HL-60/S4 (cell line): Measurements from ENCODE around the gene SH3GLB1.

Experiments
- in situ Hi-C: fragments of 300-500 bp; cut with MboI; formaldehyde crosslinking; loops from 2 replicates; pipeline ENCODE4 v1.14.3; 2022; ENCODE audit warnings: low sequenced_read_pairs

SH3GLB1 gene

GRCh38 chr1:86731416-86731815, 27.0 kb downstream of the SH3GLB1 start:
- in situ Hi-C loops, result no loop called here

GRCh38 chr1:86733340-86733739, 29.0 kb downstream of the SH3GLB1 start:
- in situ Hi-C loops, result no loop called here

- in situ Hi-C loops, result no loop called here
Measured at GRCh38 chr1:86739648-86740509, 35.5 kb downstream of the SH3GLB1 start.

GRCh38 chr1:86741947-86742572, 37.7 kb downstream of the SH3GLB1 start:
- in situ Hi-C loops, result no loop called here

GRCh38 chr1:86747304-86747703, 42.9 kb downstream of the SH3GLB1 start:
- in situ Hi-C loops, result no loop called here

GRCh38 chr1:86748622-86749373, 44.4 kb downstream of the SH3GLB1 start:
- in situ Hi-C loops, result no loop called here

GRCh38 chr1:86750076-86750475, 45.7 kb downstream of the SH3GLB1 start:
- in situ Hi-C loops, result no loop called here

- in situ Hi-C loops, result no loop called here
Measured at GRCh38 chr1:86750530-86750929, 46.2 kb downstream of the SH3GLB1 start.

- in situ Hi-C loops, result no loop called here
Measured at GRCh38 chr1:86751923-86752322, 47.5 kb downstream of the SH3GLB1 start.

GRCh38 chr1:86753700-86754099, 49.3 kb downstream of the SH3GLB1 start:
- in situ Hi-C loops, result no loop called here

GRCh38 chr1:86754265-86754974, 50.0 kb downstream of the SH3GLB1 start:
- in situ Hi-C loops, result no loop called here

- in situ Hi-C loops, result no loop called here
Measured at GRCh38 chr1:86756062-86756406, 51.7 kb downstream of the SH3GLB1 start.

GRCh38 chr1:86757272-86757984, 53.1 kb downstream of the SH3GLB1 start:
- in situ Hi-C loops, result no loop called here

GRCh38 chr1:86758570-86758969, 54.2 kb downstream of the SH3GLB1 start:
- in situ Hi-C loops, result no loop called here

- in situ Hi-C loops, result no loop called here
Measured at GRCh38 chr1:86760199-86760598, 55.8 kb downstream of the SH3GLB1 start.

- in situ Hi-C loops, result no loop called here
Measured at GRCh38 chr1:86762336-86762735, 58.0 kb downstream of the SH3GLB1 start.

GRCh38 chr1:86764523-86764922, 60.1 kb downstream of the SH3GLB1 start:
- in situ Hi-C loops, result no loop called here

GRCh38 chr1:86765073-86765472, 60.7 kb downstream of the SH3GLB1 start:
- in situ Hi-C loops, result no loop called here

GRCh38 chr1:86765674-86766073, 61.3 kb downstream of the SH3GLB1 start:
- in situ Hi-C loops, result no loop called here

GRCh38 chr1:86768554-86768953, 64.2 kb downstream of the SH3GLB1 start:
- in situ Hi-C loops, result no loop called here
